GM18867 (cell line): ENCODE data around the gene DYNC1I1.

Source experiments
- ATAC-seq: cut with Tn5 transposase; IDR thresholded peaks from one replicate; pipeline ENCODE4 v1.9.1; 2021; ENCODE audit warnings: mild to moderate bottlenecking, moderate library complexity; ENCODE audit not compliant: unreplicated experiment

The DYNC1I1 gene

DNA sequence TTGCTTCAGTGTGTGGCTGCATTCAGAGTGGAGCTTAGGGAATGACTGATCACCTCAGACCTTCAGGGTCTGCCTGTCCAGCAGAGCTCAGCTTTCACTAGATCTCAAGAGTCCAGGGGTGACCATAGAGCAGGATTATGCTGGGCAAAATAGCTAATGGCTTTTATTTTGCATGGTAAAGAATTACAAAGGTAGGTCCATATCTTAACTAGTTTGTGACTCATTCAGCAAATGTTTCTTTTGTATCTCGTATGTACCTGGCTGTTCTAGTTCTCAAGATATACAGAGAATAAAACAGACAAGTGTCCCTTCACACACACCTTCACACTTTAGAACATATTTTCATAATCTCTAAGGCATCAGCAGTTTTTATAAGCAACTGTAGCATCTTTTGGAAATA, 180.5 kb downstream of the DYNC1I1 start:
- ATAC-seq, result no peak

DNA sequence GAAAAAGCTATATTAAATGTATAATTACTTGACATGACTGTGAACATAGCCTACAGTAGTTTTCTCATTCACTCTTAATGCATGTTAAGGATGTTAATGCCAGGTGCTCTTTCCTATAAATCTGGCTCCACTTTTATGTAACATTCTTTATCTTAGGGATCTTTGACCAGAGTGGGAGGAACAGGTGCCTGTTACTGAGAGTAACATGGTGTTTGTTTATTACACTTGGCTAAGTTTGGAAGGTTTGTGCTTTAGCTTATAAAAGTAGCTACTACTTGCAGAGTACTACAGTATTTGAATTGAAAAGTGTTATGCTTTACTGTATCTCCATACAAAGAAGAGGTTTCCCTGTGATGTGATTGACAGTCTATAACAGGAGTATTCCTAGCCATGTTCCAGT, 183.4 kb downstream of the DYNC1I1 start:
- no peak for ATAC-seq

DNA sequence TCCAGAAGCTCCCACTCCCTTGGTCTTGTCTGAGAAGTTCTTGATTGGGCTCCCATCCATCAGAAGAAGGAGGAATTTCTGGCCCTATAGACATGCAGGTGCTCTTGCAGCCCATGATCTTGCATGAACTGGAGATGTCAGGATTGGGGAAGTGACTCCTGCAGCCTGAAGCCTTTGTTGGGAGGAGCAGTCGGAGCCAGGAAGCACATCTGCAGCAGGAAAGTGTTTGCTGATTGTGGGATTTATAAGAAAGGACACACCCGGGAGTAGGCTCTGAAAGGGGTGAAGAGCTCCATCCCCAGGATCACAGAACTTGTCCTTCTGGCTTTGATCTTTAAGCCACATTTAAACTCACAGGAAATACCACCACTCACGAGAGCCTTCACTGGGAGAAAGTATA, 185.2 kb downstream of the DYNC1I1 start:
- no peak for ATAC-seq

DNA sequence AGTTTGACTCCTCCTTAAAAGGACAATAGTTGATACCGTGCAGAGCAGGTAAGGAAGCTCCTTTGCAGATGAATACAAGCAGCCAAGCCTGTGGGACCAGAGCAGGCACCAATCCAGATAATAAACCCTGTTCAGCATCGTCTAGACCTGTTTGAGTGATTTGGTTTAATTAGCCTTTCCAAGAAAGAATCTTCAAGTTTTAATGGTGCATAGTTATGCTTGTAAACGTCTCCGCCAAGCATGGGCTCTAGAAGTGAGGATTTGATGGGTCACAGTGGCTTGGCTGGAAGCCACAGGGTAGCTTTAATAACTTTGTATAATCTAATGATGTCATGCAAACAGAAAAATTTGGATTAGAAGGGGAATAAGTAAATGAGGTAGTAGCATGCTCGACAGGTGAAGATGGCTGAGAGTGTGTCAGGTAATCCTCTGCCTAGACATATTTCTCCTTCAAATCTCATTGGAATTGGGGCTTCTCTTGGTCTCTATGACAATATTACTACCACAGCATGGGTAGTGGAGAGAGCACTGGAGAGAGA, 188.4 kb downstream of the DYNC1I1 start:
- no peak for ATAC-seq

DNA sequence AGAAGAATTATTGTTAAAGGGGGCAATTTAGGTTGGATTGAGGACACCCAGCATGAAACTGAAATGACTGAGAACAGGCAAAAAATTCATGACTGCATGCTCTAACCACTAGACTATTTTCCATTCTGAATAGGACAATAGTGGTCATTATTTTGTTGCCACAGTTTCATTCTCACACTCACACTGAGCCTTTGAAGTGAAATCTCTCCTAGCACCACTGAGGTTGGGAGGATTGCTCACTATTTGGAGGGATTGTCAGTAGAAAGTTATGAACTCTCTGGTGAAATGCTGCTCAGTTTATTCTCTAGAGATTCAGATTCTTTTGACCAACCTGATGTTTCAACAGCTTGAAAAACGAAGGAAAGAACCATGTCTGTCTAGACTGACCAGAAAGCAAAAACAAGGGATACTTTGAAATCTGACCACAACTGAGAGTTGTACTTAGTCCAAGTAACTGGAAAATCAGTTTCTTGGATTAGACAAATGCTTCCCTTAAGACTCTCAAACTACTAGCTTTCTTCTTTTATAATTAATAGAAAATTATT, 191.2 kb downstream of the DYNC1I1 start:
- ATAC-seq, result no peak

DNA sequence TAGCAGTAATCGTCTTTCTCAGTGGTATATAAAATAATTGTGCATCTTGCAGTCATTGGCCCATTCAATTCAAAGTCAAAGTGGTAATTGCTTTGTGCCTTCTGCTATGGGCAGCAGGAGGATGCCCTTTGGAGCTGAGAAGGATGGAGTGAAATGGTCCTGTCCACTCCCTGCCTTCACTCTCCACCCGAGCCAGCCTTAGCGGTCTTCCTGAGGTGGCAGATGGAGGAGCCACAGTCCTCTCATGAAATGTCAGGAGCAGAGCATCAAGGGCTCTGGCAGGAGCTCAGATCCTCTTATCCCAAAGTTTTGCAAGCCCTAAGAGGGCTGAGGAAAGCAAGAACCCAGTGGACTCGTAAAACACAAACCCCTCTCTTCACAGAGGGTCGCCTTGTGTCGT, 199.4 kb downstream of the DYNC1I1 start:
- ATAC-seq, result no peak

DNA sequence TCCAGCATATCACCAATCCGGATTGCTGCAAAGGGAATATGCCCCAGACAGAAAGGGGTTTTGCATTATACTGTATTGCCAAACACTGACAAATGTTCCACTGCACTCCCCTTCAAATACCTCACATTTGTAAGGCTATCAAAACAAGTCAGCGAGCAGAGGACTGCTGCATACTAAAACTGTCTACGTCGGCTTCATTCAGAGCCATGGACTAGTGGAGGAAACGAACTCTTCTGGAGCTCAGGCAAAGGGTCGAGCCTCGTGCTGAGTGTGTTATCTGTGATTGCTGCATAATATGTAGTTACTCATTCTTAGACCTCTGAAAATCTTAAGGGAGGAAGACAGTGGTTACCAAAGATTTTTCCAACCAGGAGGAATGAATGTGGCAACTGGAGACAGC, 200.2 kb downstream of the DYNC1I1 start:
- no peak for ATAC-seq

DNA sequence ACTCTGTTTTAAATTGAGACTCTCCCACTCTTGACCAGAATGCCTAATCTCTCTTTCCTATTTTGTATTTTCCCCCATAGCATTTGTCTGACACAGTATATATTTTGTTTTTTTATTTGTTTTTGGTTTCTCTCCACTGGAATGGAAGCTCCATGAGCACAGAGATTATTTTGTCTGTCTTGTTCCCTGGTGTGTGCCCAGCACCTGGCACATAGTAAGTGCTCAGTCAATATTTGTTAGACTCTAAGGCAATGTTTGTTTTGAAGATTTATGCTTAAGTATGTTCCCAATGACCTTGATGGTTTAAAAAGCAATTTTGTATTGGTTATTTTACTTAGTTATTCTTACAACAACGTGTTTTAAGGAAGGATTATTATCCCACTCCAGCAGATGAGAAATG, 201.8 kb downstream of the DYNC1I1 start:
- ATAC-seq, result no peak

DNA sequence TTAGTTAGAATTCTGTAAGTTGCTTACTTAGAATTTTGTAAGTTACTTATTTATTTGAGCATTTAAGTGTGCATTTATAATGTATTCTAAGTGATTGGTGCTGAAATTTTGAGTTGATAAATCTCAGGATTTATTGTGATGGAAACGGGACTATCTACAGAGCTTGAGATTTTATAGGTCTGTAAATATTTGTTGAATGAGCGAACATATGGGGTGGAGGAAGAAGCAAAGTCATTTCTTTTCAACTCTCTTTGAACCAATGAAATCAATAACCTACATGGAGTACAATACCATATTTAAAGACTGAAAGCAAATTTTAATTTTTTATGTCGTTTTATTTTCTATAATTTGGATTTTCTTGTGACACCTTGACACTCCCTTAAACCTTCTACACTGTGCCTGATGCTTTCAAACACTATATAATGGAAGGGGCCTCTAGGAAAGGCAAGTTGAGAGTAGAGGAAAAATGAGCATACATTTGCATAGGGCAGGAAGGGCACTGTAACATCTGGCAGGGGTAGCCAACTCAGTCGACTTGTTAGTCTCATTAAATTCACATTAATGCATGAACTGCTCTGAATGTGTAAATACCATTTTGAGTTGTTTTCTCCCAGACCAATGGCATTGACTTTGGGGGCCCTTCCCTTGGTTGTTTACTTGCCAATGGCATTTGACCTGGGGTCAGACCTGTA, 204.2 kb downstream of the DYNC1I1 start:
- no peak for ATAC-seq

DNA sequence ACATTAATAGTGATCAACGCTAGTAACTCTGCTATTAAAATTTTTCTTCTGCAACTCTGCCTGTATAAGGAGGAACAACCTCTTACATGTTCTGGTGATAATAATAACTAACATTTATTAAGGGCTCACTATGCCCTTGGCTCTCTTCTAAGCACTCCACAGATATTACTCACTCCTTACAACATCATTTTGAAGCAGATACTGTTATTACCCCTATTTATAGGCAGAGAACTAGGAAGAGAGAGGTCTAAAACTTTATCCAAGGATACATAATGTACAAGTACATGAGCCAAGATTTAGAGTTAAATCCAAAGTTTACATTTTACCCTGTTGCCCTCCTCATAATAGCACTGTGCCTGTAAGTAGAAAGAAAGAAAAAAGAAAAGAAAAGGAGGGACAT, 205.6 kb downstream of the DYNC1I1 start:
- no peak for ATAC-seq

DNA sequence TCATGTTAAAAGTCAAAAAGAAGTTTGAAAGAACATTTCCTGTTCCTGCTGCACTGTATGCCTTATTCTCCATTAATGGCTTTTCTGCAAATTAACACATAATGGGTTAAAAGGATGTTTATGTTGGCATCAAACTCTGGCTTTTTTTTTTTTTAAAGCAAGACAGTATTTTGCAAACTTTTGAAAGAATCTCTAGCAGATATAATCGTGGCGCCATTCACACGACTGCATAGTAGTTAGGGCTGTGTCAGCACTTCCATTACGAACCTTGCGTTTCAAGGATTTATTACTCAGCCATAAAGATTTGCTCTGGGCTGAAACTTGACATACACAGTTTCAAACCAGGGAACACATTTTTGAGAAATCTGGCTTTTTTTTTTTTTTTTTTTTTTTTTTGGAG, 207.8 kb downstream of the DYNC1I1 start:
- no peak for ATAC-seq

DNA sequence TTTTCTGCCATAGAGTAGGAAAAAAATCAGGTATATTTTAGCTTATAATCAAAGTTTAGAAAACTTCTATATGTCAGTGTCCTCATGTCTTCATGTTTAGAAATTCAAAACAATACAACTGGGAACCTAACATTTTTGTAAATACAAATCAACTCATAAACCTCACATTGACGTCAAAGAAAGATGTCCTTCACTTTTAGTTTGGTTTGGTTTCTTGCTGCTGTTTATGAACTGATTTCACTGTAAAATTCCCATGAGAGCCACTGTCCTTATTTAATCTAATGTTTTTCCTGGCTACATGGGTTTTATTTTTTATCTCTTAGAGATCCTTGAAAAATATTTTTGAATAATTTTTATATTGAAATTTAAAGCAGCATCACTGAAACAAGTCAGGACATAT, 208.4 kb downstream of the DYNC1I1 start:
- no peak for ATAC-seq

DNA sequence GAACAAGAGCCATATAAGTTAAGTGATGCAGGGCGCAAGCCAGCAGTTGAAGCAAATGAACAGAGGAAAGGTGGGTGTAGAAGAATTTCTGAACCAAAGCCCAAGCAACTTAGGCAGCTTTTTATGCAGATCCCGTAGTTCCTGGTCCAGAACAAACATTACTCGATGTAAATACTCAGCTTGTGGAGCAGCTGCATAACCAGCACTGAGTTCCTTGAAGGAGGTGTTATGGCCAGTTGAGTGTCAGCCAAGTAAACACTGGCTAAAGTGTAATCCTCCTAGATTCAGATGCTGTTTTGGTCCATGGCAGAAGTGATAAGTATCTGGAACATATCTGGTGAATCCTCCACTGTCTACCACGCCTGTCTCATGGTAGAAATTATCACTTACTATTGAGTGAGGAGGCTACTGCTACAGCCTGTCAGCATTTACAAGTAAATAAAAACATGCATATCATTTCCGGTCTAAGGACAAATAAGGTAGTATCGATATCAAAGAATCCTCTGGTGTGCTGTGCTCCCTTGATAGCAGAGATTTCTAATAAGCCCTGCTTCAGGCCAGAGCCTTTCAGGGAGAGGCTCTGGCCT, 213.9 kb downstream of the DYNC1I1 start:
- ATAC-seq, result no peak

DNA sequence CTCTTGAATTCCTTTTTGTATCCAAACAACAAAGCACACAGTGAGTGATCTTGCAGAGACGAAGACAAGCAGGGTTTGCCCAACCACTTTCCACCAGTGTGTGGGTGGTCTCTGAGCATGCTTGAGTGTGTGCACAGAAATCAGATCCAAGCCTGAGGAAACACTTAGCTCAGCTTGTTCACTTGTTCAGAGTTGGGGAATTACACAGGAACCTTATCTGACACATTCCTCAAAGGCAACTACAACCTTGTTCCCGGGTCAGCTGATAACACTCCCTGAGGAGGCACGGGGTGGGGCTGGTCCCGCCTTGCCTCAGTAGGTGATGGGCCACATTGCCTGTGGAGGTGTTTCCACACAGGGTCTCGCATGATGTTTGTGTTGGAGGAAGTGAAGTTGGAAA, 216.9 kb downstream of the DYNC1I1 start:
- ATAC-seq, result no peak

DNA sequence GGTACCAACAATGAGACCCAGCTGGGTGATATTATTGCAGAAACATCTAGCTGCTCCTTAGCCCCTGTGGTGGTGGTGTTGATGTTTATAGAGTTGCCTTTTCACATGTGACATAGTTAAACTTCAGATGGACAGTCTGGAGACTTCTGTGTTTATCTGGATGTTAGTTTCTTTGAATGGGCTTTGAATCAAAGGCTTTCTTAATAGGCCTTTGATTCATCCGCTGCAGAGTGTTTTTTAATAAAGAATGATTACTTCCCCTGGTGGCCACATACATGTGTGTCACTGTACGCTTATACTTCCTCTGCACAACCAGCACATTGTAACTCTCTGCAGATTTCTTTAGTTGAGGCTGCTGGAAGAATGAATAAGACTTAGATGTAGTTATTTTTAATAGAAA, 221.0 kb downstream of the DYNC1I1 start:
- ATAC-seq, result no peak

DNA sequence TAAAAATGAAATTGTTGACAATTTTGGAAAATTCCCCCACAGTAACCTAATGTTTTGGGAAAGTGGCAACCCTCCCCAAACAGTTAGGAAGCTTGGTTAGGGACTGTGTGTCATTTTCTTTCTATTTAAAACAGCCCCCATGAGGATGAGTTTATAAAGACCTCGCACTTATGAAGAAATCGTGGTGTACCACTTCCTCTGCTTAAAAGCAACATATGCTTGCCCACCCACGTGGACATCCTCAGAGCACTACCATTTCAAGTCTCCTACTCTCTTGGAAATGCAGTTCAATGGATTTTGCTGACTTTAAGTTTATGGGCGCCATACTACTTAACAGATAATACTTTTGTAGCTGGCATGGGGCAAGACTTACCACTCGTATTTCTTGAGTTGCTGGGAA, 223.8 kb downstream of the DYNC1I1 start:
- ATAC-seq, result no peak

DNA sequence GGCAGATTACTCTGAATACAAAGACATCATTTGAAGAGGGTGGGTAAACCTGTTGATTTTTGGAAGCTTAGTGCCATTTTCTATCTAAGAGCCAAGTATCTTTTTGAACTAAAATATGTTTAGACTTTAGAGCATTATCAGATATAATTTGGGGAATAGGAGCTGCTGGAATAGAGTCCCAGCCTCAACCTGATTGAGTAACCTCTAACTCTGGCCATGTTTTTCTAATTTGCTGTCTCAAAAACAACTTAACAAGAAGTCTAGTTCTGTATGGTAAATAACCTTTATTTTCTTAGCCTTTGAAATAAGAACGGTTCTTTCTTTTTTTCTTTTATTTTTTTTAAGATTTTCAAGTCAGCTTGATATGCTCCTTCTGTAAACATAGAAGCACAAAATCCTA, 224.5 kb downstream of the DYNC1I1 start:
- ATAC-seq, result no peak

DNA sequence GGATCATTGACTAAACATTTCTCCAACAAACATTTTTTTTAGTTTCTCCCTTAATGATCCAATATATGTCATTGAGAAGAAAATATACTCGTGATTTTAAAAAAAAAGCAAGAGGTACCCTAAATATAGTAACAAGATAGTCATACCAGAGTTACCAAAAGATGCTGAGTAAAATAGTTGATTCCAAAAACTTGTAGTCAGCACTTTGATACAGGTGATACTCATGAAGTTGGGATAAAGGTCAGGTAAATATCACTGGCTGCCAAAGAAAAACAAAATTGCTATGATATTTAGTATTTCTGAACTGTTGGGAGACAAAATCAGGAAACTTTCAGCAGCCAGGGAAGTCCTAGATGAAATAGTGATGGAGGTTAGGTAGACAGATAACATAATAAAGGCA, 225.3 kb downstream of the DYNC1I1 start:
- no peak for ATAC-seq

DNA sequence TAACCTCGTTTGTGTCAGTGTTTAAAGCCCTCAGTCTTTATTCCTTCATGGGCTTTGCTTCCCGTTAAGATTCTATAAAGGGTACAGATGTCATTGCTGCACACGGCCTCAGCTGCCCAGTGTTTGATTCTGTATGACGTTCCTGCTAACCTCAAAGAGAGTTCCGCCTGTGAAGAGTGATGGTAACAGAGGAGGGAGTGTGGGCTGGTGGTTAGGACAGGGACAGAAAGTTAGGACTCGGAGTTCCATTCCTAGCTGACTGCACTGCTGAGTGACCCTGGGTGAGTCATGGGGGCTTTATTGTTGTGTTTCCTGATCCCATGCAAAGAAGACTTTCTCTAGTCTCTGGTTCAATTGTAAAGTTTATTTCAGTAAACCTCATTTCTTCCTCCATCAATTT, 227.1 kb downstream of the DYNC1I1 start:
- ATAC-seq, result no peak

DNA sequence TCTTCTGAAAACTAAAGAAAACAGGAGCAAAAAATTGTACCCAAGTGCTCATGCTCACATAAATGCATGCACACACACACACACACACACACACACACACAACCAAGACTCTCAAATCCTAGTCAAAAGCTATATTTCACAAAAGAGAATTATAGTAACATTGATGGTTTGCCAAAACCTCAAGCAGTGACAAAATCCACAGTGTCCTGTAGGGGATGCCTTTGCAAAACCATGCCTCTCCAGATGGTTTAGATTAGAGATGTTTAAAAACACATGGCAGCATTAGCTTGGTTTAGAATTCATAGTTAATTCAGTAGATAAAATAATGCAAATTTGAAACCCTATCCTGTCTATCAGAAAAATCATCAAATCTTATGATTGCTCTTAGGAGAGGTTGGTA, 232.2 kb downstream of the DYNC1I1 start:
- ATAC-seq, result no peak

DNA sequence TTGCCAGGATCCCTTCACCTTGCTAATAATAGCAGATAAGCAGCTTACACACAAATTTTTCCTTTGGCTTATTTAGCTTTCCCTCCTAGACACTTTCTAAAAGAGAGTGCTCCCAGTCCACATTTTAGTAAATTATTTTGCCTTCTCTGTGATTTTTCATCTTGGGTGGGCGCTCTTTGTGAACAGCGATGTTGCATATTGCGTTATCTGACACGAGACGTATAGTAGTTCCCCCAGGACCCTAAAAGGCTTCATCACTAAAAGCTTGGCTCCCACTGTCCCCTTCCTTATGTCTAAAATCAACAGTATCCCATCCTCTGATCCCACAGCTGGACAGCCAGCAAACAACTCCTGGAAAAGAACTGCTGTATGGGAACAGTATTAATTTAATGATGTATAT, 232.9 kb downstream of the DYNC1I1 start:
- ATAC-seq, result no peak

DNA sequence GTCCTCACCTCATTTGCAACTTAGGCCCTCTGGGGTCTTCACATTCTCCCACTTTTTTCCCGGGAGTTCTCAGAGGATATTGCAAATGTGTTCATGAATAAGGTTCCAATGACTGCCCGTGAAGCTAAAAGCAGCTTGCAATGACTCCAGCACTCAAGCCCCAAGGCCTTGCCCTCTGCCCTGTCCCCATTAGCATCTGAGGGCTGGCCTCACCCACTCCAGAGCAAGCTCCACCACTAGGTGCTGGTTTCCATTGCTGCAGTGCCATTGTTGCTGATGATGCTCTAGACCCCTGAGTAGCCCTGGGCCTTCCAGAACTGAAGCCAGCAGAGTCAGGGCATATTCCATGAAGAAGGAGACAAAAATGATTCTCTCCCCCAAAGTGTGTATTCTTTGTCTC, 236.8 kb downstream of the DYNC1I1 start:
- ATAC-seq, result no peak

DNA sequence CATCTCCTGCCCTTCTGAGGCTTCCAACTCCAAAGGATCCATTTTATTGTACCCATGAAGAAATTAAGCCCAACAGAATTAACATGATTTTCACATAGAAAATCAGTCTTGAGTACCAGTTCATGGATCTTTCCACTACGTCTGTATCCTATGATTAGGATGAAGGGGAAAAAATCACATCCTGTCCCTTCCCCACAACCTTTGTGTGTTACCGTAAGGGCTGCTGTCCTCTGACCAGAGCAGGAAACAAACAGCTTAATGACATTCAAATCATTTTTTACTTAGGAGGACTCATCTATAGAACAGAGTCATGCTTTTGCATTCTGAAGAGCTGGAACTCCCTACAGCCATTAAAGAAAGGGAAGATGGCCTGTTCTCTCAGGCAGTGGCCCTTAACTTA, 241.5 kb downstream of the DYNC1I1 start:
- no peak for ATAC-seq
